Ovary (tissue), 9 donors: ENCODE results near the gene RIN3. TPM values are rescaled to one million over a fixed set of nuclear protein-coding genes. Genes with fewer than 3 reads are reported as not detected.

Experiments
- DNase-seq, 5 donors: peaks; one replicate each; pipeline ENCODE4 v3.0.0-alpha.2; 2019 to 2020
- H3K27ac ChIP-seq, 2 donors: fragments of 200-600 bp; one replicate each; pipeline versions ENCODE4 v1.5.1 to v1.8.0; 2019 to 2022
- H3K27me3 ChIP-seq: fragments of 200-600 bp; one replicate; pipeline ENCODE4 v1.8.0; 2022
- H3K36me3 ChIP-seq: fragments of 200-600 bp; sonication (generic); one replicate; pipeline ENCODE4 v1.5.1; 2019
- H3K4me1 ChIP-seq: one replicate; pipeline ENCODE4 v1.8.1; 2013; ENCODE audit warnings: mild to moderate bottlenecking, moderate library complexity; ENCODE audit not compliant: insufficient read depth
- H3K4me3 ChIP-seq: fragments of 200-600 bp; sonication (generic); one replicate; pipeline ENCODE4 v1.5.1; 2017
- H3K9me3 ChIP-seq, 2 donors: fragments of 200-600 bp in 1 of 2; sonication (generic) in 1 of 2; one replicate each; pipeline versions ENCODE4 v1.5.1 to v1.8.1; 2013 to 2019; ENCODE audit warnings: mild to moderate bottlenecking in 1 of 2, moderate library complexity in 1 of 2
- CTCF ChIP-seq, 3 donors: fragments of 450-650 bp in 2 of 3; fragments of 200-600 bp in 1 of 3; IDR thresholded peaks; one replicate each; pipeline versions ENCODE4 v1.5.1 to v1.8.0; 2016 to 2022; ENCODE audit warnings: antibody characterized with exemption in 3 of 3, mild to moderate bottlenecking in 1 of 3
- EP300 ChIP-seq: sonication (generic); formaldehyde crosslinking; IDR thresholded peaks from one replicate; pipeline ENCODE4 v1.6.1; 2017; ENCODE audit warnings: antibody characterized with exemption
- POLR2A ChIP-seq: fragments of 450-650 bp; IDR thresholded peaks from one replicate; pipeline ENCODE4 v1.6.1; 2017; ENCODE audit warnings: antibody characterized with exemption, mild to moderate bottlenecking, moderate library complexity
- WGBS, 3 donors: extraction: QIAGEN DNeasy Blood & Tissue Kit in 1 of 3; methylation state at CpG; one replicate each; pipeline versions ENCODE4 v1.1.5 to v1.1.7; 2013 to 2017; 5-methylcytosine and 5-hydroxymethylcytosine counted together
- intact Hi-C, 4 donors: fragments of 100-400 bp; cut with DNase I; formaldehyde crosslinking; loops; one replicate each; pipeline versions ENCODE4 v1.11.0 to v1.15.1; 2022 to 2023
- polyA plus RNA-seq, 2 donors: library from polyadenylated mRNA; stranded (reverse); fragments of 200-250 nt in 1 of 2; fragments of 350-450 nt in 1 of 2; fragmentation: Illumina TruSeq in 1 of 2; extraction: RNeasy Lipid Tissue Mini Kit (QIAGEN cat#74804) in 1 of 2; gene quantifications; one replicate each; pipeline ENCODE4 v1.2.3, GENCODE V29; 2013 to 2014
- total RNA-seq, 7 donors: library from RNA; depleted of rRNA in 2 of 7; stranded (reverse); fragments of >200 nt in 2 of 7; fragmentation: NEBNext Ultra II Directional in 3 of 7; extraction: Animal tissue kit (Norgen Biotek cat#: 25700) in 3 of 7; gene quantifications; one replicate each; pipeline versions ENCODE4 v1.1.0 to v1.2.4, GENCODE V29; 2016 to 2023
- donor health status: DM: no; HTN: no; CAD: no; lungs with moderate emphysema.
- donor health status: DM: no; HTN: no; CAD: no.
- donor health status: Bipolar disorder and iron deficiency.
- donor health status: DM: yes; HTN: yes; CAD: no.
- donor health status: DM: no; HTN: no; CAD: no.
- donor health status: DM: yes; HTN: yes; CAD: no.

Gene RIN3
- total and polyA plus RNA-seq, 9 donors: 3.8 to 27.9 (median 13.9) TPM

DNA sequence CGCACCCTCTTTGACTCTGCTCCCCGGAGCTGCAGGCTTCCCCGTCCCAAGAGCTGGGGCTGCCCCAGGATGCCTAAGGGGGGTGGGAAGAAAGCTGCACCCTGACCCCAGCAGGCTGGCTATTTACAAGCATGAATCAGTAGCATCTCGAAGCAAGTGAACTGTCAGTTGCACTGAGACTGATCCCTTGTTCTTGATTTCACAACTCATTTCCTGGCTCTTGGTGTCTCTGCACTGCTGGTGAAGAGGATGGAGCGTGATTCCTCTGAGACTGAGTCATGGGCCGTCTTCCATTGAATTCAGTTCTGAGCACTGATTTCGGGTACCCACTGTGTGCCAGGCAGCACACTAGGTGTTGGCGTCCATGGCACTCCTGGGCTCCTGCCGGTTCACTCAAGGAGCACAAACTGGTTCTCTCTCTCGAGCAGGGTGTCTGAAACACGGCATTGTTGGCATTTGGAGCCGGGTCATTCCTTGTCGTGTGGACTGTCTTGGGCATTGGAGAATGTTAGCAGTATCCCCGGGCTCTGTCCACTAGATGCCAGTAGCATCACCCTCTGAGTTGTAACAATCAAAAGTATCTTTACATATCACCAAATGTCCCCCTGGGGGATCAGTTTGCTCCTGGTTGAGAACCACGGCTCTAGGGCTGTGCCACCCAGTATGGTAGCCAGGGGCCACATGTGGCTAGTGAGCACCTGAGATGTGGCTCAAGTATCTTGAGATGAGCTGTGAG, 86.9 kb downstream of the RIN3 start:
- Histone ChIP-seq H3K4me1 (peaks cover 5% of the 10 kb centered on the region), H3K4me3 (no peak overlapping the region), H3K27ac (no peak overlapping the region), H3K9me3 (no peaks in the 10 kb centered on the region), H3K27me3 (no peaks in the 10 kb centered on the region), H3K36me3 (no peaks in the 10 kb centered on the region)
- WGBS, 3 donors: 80 to 88% (median 81%) methylated on average over 15 of the region's 15 CpGs
- intact Hi-C loops: no loop called here
- TF ChIP-seq EP300 (no peak), POLR2A (no peak), CTCF (IDR thresholded peaks at IDR 0.05) (no peak)
- DNase-seq: no peak

- intact Hi-C loops: no loop called here
- peaks cover 5% of the 10 kb centered on the region for H3K4me1 ChIP-seq
- H3K36me3 ChIP-seq: no peaks in the 10 kb centered on the region
- H3K4me3 ChIP-seq: no peak overlapping the region
- no peak overlapping the region for H3K27ac ChIP-seq
- DNase-seq: no peak
- H3K9me3 ChIP-seq: no peaks in the 10 kb centered on the region
- no peaks in the 10 kb centered on the region for H3K27me3 ChIP-seq
- 91 to 95% (median 91%) methylated on average over 9 of the region's 9 CpGs for WGBS, 3 donors
- no peak for TF ChIP-seq CTCF (IDR thresholded peaks at IDR 0.05)
Observed at GRCh38 chr14:92601131-92601710, 87.6 kb downstream of the RIN3 start.

DNA sequence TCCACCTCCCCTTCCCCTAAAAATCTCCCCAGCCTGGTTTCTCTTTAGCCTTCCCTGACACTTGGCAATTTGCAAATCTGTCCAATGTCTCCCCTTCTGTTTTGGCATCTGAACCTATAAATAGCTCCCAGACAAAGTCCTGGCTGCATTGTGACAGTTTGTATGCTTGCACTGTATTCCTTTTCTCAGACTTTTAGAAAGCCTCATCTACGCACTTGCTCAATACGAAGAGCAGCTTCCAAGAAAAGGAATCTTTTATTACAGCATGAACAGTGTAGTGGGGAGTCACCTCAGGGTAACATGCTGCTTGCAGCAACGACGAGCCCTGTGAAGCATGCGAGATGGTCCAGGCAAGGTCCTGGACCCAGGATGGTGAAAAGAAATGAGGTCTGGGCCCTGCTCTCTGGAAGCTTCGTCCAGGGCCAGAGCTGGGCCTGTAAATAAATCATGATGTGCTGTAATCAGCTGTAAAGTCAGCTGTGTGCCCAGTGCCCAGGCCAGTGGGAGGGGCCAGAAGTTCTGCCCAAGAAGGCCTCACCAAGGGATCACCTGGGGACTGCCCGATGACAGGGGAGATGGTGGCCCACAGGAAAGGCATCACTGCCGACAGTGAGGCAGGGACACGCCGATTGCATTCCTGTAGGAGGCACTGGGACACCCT, 88.3 kb downstream of the RIN3 start:
- WGBS, 3 donors: 83 to 88% (median 83%) methylated on average over 10 of the region's 10 CpGs
- H3K27me3 ChIP-seq: no peaks in the 10 kb centered on the region
- H3K36me3 ChIP-seq: no peaks in the 10 kb centered on the region
- TF ChIP-seq EP300 (no peak), POLR2A (no peak), CTCF (IDR thresholded peaks at IDR 0.05) (no peak)
- H3K9me3 ChIP-seq: no peaks in the 10 kb centered on the region
- peaks cover 5% of the 10 kb centered on the region for H3K4me1 ChIP-seq
- intact Hi-C loops: no loop called here
- no peak overlapping the region for H3K27ac ChIP-seq
- DNase-seq: no peak
- H3K4me3 ChIP-seq: no peak overlapping the region

DNA sequence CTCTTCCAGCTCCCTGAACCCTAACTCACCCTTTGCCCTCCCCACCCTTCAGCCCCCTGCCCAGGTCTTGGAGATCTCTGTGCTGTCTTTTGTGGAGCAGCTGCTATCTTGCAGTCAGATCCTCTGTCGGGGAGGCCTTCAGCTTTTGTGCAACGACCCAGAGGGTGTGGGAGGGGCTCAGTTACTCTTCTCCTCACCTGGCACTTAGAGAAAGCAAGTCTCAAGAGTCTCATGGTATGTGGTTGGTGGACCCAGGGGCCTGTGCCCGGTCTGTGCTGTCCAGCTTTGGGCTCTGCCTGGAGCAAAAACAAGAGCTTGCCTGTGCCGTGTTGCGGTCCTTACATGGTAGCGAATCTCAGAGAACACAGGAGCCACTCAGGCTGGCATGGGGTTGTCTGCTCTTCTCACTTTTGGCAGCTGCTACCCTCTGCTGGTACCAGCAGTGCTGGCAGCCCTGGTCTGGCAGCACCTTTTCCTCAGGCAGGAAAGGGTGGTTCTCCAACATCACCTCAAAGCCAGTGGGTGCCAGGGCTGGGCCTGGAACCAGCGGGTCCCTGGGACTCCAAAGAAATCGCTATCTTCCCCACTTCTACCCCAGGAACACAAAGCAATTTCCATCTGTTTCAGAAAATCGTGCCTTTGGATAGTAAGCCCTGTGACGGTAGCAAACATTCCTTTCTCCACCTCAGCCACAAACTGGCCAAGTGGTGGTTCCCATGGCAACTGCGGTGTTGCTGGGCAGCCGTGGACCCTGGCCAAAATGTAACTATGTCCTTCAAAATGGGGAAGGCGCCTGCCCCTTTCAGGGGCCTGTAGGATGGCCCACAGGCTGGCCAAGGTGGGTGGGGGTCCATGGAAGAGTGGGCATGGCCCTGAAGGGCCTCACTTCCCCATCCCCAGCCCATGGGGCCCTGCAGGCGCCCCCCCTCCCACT, 90.0 kb downstream of the RIN3 start:
- Histone ChIP-seq H3K9me3 (no peaks in the 10 kb centered on the region), H3K36me3 (no peaks in the 10 kb centered on the region), H3K27me3 (no peaks in the 10 kb centered on the region), H3K27ac (no peak overlapping the region), H3K4me3 (no peak overlapping the region), H3K4me1 (peaks cover 5% of the 10 kb centered on the region)
- intact Hi-C loops: no loop called here
- peak in 3 of 5 donors; percentile 25 to 50 (median 44) for DNase-seq
- TF ChIP-seq CTCF (IDR thresholded peaks at IDR 0.05) (no peak), POLR2A (no peak), EP300 (no peak)
- 47 to 56% (median 47%) methylated on average over 14 of the region's 14 CpGs for WGBS, 3 donors
